ENCODE results near the gene CD36.

GRCh38 chr7:80705130-80705781, 66.8 kb downstream of the CD36 start:
- TF ChIP-seq CTCF (IDR thresholded peaks at IDR 0.05; ENCODE audit: poor library complexity, severe bottlenecking) (no peak), EZH2 (IDR thresholded peaks at IDR 0.05; ENCODE audit: borderline replicate concordance, insufficient read depth, low read length, poor library complexity, severe bottlenecking) (no peak), POLR2AphosphoS5 (IDR thresholded peaks at IDR 0.05) (no peak), EP300 (conservative IDR thresholded peaks at IDR 0.05; ENCODE audit: poor library complexity, severe bottlenecking) (no peak), MXI1 (conservative IDR thresholded peaks at IDR 0.05; ENCODE audit: poor library complexity, severe bottlenecking) (no peak), TAF1 (IDR thresholded peaks at IDR 0.05; ENCODE audit: low read depth) (no peak)
